Cardiac muscle cell (in vitro differentiated cells and primary cell): ENCODE results near the gene FBXO44. TPM values are rescaled to one million over a fixed set of nuclear protein-coding genes. Genes with fewer than 3 reads are reported as not detected.
"Not testable (repeated sequence)": the region's sequence is repeated elsewhere in the genome, so short reads cannot be mapped to it uniquely, and the experiment has no call there.

Experiments used
- DNase-seq, 2 donors: peaks; one replicate each; pipeline versions ENCODE4 v3.0.0 to v3.0.0-alpha.2; 2010 to 2017; ENCODE audit warnings: low read depth in 1 of 2, low spot score in 1 of 2
- H3K27ac ChIP-seq: fragments of 200-600 bp; sonication (generic); 2 replicates; pipeline ENCODE4 v1.5.1; 2016
- H3K27me3 ChIP-seq: fragments of 200-600 bp; sonication (generic); 2 replicates; pipeline ENCODE4 v1.6.0; 2016; ENCODE audit warnings: control low read depth
- H3K36me3 ChIP-seq: fragments of 200-600 bp; sonication (generic); 2 replicates; pipeline ENCODE4 v1.5.1; 2016; ENCODE audit warnings: control low read depth
- H3K4me1 ChIP-seq: fragments of 200-600 bp; sonication (generic); 2 replicates; pipeline ENCODE4 v1.8.1; 2017; ENCODE audit warnings: low read depth, mild to moderate bottlenecking, mixed run types
- H3K4me3 ChIP-seq: fragments of 200-600 bp; sonication (generic); 2 replicates; pipeline ENCODE4 v1.5.1; 2016; ENCODE audit warnings: mild to moderate bottlenecking
- H3K9me3 ChIP-seq: fragments of 200-600 bp; sonication (generic); 2 replicates; pipeline ENCODE4 v1.5.1; 2017; ENCODE audit warnings: low read depth, mild to moderate bottlenecking, control low read depth
- polyA plus RNA-seq: library from polyadenylated mRNA; unstranded; fragments of >200 nt; fragmentation: Nextera tagmentation; extraction: Ambion mirVana; gene quantifications from 2 replicates; pipeline ENCODE4 v1.2.1, GENCODE V29; 2016
- total RNA-seq: library from RNA; depleted of rRNA; stranded (reverse); fragments of >200 nt; gene quantifications from 2 replicates; pipeline ENCODE4 v1.2.3, GENCODE V29; 2016
- TF ChIP-seq, protein P1 (sequence below): IDR thresholded peaks from 2 replicates; pipeline ENCODE4 v1.5.1; 2012; ENCODE audit warnings: low read depth, mild to moderate bottlenecking, low read length

Gene FBXO44
- total and polyA plus RNA-seq, 2 experiments from 2014 or later: 43.6 to 58.8 TPM

DNA sequence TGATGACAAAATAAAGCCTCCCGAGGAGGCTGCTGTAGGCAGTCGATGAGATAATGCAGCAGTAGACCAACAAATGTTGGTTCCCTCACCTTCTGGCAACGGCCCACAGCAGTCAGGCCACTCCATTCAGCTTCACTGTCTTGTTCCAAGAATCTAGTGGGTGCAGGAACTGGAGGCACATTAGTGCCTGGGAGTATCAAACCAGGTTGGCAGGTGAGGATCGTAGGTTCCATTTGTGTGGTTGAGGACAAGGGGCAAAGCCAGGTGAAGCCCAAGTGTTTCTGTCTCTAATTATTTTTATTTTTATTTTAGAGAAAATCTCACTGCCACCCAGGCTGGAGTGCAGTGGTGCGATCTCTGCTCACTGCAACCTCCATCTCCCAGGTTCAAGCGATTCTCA lies 13.7 kb upstream of the FBXO44 start:
- H3K4me3 ChIP-seq: no peak overlapping the region
- DNase-seq: no peak
- TF ChIP-seq, protein P1, sequence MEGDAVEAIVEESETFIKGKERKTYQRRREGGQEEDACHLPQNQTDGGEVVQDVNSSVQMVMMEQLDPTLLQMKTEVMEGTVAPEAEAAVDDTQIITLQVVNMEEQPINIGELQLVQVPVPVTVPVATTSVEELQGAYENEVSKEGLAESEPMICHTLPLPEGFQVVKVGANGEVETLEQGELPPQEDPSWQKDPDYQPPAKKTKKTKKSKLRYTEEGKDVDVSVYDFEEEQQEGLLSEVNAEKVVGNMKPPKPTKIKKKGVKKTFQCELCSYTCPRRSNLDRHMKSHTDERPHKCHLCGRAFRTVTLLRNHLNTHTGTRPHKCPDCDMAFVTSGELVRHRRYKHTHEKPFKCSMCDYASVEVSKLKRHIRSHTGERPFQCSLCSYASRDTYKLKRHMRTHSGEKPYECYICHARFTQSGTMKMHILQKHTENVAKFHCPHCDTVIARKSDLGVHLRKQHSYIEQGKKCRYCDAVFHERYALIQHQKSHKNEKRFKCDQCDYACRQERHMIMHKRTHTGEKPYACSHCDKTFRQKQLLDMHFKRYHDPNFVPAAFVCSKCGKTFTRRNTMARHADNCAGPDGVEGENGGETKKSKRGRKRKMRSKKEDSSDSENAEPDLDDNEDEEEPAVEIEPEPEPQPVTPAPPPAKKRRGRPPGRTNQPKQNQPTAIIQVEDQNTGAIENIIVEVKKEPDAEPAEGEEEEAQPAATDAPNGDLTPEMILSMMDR: no peak
- H3K27ac ChIP-seq: no peak overlapping the region
- H3K4me1 ChIP-seq: no peaks in the 10 kb centered on the region
- no peaks in the 10 kb centered on the region for H3K9me3 ChIP-seq
- H3K27me3 ChIP-seq: peaks cover 5% of the 10 kb centered on the region
- H3K36me3 ChIP-seq: no peaks in the 10 kb centered on the region

DNA sequence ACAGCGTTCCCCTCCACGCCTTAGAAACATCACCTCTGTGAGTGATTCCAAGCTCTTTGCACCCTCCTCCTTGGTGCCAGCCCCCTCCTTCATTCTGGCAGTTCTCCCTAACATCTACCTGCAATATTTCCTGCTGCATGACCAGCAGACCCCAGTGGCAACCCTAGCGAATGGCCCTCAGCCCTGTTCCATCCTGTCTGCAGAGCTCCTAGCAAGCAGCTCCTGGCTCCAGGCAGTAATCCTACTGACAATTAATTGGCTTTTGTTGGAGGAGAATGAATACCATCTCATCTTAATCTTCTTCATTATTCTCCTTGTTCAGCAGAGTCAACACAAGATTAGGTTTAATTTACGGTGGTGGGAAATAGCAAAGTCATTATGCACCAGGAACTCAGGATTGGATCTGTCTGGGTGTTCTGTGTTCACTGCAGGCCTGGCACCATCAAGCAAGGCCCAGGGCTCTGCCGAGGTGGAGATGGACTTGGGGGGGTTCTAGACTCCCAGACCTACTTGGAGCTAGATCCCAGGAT lies 12.8 kb upstream of the FBXO44 start:
- Histone ChIP-seq H3K9me3 (no peaks in the 10 kb centered on the region), H3K4me1 (no peaks in the 10 kb centered on the region), H3K27me3 (peaks cover 5% of the 10 kb centered on the region), H3K4me3 (no peak overlapping the region), H3K36me3 (no peaks in the 10 kb centered on the region), H3K27ac (no peak overlapping the region)
- DNase-seq: no peak
- TF ChIP-seq, protein P1: no peak

DNA sequence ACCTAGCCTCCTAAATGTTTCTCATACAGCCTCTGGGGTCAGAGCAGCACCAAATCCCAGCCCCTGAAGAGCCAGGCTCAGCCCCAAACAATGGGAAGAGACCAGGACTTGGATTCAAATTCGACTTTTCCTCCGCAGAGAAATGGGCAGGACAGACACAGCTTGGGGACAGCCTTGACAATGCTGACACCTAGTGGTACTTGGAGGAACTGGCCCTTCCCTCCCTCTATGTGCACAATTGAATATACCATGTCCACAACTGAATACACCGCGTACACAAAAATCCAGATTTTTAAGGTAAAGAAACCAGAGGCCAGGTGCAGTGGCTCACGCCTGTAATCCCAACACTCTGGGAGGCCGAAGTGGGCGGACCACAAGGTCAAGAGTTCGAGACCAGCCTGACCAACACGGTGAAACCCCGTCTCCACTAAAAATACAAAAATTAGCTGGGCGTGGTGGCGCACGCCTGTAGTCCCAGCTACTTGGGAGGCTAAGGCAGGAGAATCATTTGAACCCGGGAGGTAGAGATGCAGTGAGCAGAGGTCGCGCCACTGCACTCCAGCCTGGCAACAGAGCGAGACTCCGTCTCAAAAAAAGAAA lies 12.2 kb upstream of the FBXO44 start:
- not testable (repeated sequence) for H3K27me3 ChIP-seq, H3K27ac ChIP-seq, H3K4me1 ChIP-seq, H3K36me3 ChIP-seq, H3K4me3 ChIP-seq, H3K9me3 ChIP-seq
- DNase-seq: peak; percentile 66 to 75
- TF ChIP-seq, protein P1: peak; percentile 97

DNA sequence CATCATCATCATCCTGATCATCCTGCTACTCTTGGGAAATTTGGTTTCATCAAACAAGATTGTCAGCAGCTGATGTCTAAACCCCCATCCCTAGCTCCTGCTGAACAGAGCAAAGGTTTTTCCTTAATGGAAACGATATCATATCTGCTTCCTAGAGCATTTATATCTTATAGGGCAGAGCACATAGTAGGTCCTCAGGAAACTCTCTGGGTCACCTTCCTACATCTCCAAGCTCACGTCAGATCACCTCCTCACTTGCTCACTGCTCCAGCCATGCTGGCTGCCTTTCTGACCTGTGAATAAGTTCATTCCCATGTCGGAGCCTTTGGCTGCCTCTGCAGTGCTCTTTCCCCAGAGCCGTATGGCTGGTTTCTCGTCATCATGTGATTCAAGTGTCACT lies 10.9 kb upstream of the FBXO44 start:
- no peaks in the 10 kb centered on the region for H3K36me3 ChIP-seq
- H3K27ac ChIP-seq: no peak overlapping the region
- DNase-seq: no peak
- TF ChIP-seq, protein P1: no peak
- no peaks in the 10 kb centered on the region for H3K27me3 ChIP-seq
- H3K9me3 ChIP-seq: no peaks in the 10 kb centered on the region
- H3K4me1 ChIP-seq: no peaks in the 10 kb centered on the region
- no peak overlapping the region for H3K4me3 ChIP-seq

DNA sequence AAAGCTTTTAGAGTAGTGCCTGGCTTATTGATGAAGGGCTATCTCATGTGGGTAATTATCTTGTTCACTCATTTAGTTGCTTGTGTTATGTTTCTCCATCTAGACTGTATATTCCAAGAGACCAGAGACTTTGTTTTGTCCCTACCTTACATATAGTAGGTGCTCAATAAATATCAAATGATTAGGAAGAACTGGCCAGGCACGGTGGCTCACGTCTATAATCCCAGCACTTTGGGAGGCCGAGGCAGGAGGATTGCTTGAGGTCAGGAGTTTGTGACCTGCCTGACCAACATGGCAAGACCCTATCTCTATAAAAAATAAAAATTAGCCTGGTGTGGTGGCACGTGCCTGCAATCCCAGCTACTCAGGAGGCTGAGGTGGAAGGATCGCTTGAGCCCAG lies 9.4 kb upstream of the FBXO44 start:
- Histone ChIP-seq H3K4me3 (no peak overlapping the region), H3K9me3 (no peaks in the 10 kb centered on the region), H3K27me3 (peaks cover 7% of the 10 kb centered on the region), H3K27ac (no peak overlapping the region), H3K36me3 (no peaks in the 10 kb centered on the region), H3K4me1 (no peaks in the 10 kb centered on the region)
- no peak for DNase-seq
- TF ChIP-seq, protein P1: no peak
